Lower lobe of right lung (tissue), 2 donors: ENCODE data around the gene SLC35F3. TPM values are rescaled to one million over a fixed set of nuclear protein-coding genes. Genes with fewer than 3 reads are reported as not detected.

Source experiments
- ATAC-seq, 2 donors: fragments of 200-7000 bp; cut with Tn5 transposase; one replicate each; pipeline ENCODE4 v1.9.1; 2020 to 2022; ENCODE audit warnings: mild to moderate bottlenecking in 2 of 2, moderate library complexity in 2 of 2
- DNase-seq: peaks from one replicate; pipeline ENCODE4 v3.0.0-alpha.2; 2020
- H3K27ac ChIP-seq: fragments of 200-600 bp; one replicate; pipeline ENCODE4 v1.8.0; 2022
- H3K27me3 ChIP-seq: fragments of 200-600 bp; one replicate; pipeline ENCODE4 v1.8.0; 2022; ENCODE audit warnings: low read depth
- H3K36me3 ChIP-seq: fragments of 200-600 bp; one replicate; pipeline ENCODE4 v1.8.0; 2022; ENCODE audit warnings: mild to moderate bottlenecking
- H3K4me1 ChIP-seq: fragments of 200-600 bp; one replicate; pipeline ENCODE4 v1.8.0; 2022
- H3K4me3 ChIP-seq: fragments of 200-600 bp; one replicate; pipeline ENCODE4 v1.8.0; 2022; ENCODE audit warnings: mild to moderate bottlenecking
- H3K9me3 ChIP-seq: fragments of 200-600 bp; one replicate; pipeline ENCODE4 v1.8.0; 2022
- CTCF ChIP-seq: fragments of 200-600 bp; IDR thresholded peaks from one replicate; pipeline ENCODE4 v1.8.0; 2022; ENCODE audit warnings: antibody characterized with exemption, mild to moderate bottlenecking
- intact Hi-C: fragments of 100-400 bp; cut with DNase I; formaldehyde crosslinking; loops from one replicate; pipeline ENCODE4 v1.11.0; 2022
- total RNA-seq: library from RNA; stranded (reverse); fragmentation: NEBNext Ultra II Directional; extraction: Animal tissue kit (Norgen Biotek cat#: 25700); gene quantifications from one replicate; pipeline ENCODE4 v1.2.1, GENCODE V29; 2021
- donor health status: DM: no; HTN: yes; CAD: no; lungs with severe emphysema.

Gene SLC35F3
- total RNA-seq, 1 donor from 2014 or later = 0.41 TPM

GRCh38 chr1:234368320-234369032 is 464.0 kb downstream of the SLC35F3 start:
- intact Hi-C loops = no loop called here
- no peaks in the 10 kb centered on the region for H3K27me3 ChIP-seq
- no peaks in the 10 kb centered on the region for H3K36me3 ChIP-seq
- no peaks in the 10 kb centered on the region for H3K9me3 ChIP-seq
- no peak for TF ChIP-seq CTCF
- H3K4me1 ChIP-seq = peaks cover 8% of the 10 kb centered on the region
- DNase-seq (no peak), ATAC-seq (no peak)
- no peak overlapping the region for H3K4me3 ChIP-seq
- no peak overlapping the region for H3K27ac ChIP-seq

GRCh38 chr1:234369033-234369430 is 464.6 kb downstream of the SLC35F3 start:
- H3K27ac ChIP-seq = no peak overlapping the region
- H3K36me3 ChIP-seq = no peaks in the 10 kb centered on the region
- ATAC-seq (no peak), DNase-seq (no peak)
- H3K9me3 ChIP-seq = no peaks in the 10 kb centered on the region
- TF ChIP-seq CTCF = no peak
- H3K4me1 ChIP-seq = peaks cover 10% of the 10 kb centered on the region
- no peaks in the 10 kb centered on the region for H3K27me3 ChIP-seq
- intact Hi-C loops = no loop called here
- H3K4me3 ChIP-seq = no peak overlapping the region

- ATAC-seq = no peak
- no peak overlapping the region for H3K27ac ChIP-seq
- DNase-seq = no peak
- no peaks in the 10 kb centered on the region for H3K36me3 ChIP-seq
- intact Hi-C loops = no loop called here
- no peak overlapping the region for H3K4me3 ChIP-seq
- H3K9me3 ChIP-seq = no peaks in the 10 kb centered on the region
- TF ChIP-seq CTCF = no peak
- H3K4me1 ChIP-seq = peaks cover 18% of the 10 kb centered on the region
- H3K27me3 ChIP-seq = no peaks in the 10 kb centered on the region
Measured at GRCh38 chr1:234369784-234370183, 465.3 kb downstream of the SLC35F3 start.

- Histone ChIP-seq H3K36me3 (peaks cover 10% of the 10 kb centered on the region), H3K9me3 (no peaks in the 10 kb centered on the region), H3K4me1 (peaks cover 24% of the 10 kb centered on the region), H3K4me3 (no peak overlapping the region), H3K27ac (no peak overlapping the region), H3K27me3 (no peaks in the 10 kb centered on the region)
- intact Hi-C loops = no loop called here
- DNase-seq (no peak), ATAC-seq (no peak)
- TF ChIP-seq CTCF = no peak
Measured at GRCh38 chr1:234371414-234371813, 466.9 kb downstream of the SLC35F3 start.

- no peaks in the 10 kb centered on the region for H3K9me3 ChIP-seq
- no peak for TF ChIP-seq CTCF
- peak overlapping the region; percentile 68 for H3K4me3 ChIP-seq
- ATAC-seq = no peak
- intact Hi-C loops = no loop called here
- H3K27ac ChIP-seq = no peak overlapping the region
- H3K27me3 ChIP-seq = no peaks in the 10 kb centered on the region
- H3K36me3 ChIP-seq = peaks cover 16% of the 10 kb centered on the region
- peaks cover 24% of the 10 kb centered on the region for H3K4me1 ChIP-seq
- no peak for DNase-seq
Measured at GRCh38 chr1:234372011-234372757, 467.7 kb downstream of the SLC35F3 start.
